A673 (cell line): Measurements from ENCODE around the gene PON3. TPM values are rescaled to one million over a fixed set of nuclear protein-coding genes. Genes with fewer than 3 reads are reported as not detected.

Source experiments
- BruUV-seq: library from RNA; stranded (reverse); fragments of 400-500 nt; replicated peaks from 2 replicates; lab custom pipeline; 2021; lab: Mats Ljungman, UMichigan
- CTCF ChIA-PET: fragments of 300-600 bp; sonication (Branson Sonifier 250); formaldehyde crosslinking; loops from one replicate; lab custom pipeline; 2022; ENCODE audit warnings: antibody characterized with exemption; lab: Charles Lee
- POLR2A ChIA-PET: fragments of 300-600 bp; sonication (Branson Sonifier 250); formaldehyde crosslinking; loops from one replicate; lab custom pipeline; 2022; ENCODE audit warnings: antibody characterized with exemption; ENCODE audit not compliant: low non-redundant PET; lab: Charles Lee
- DNase-seq: peaks from one replicate; pipeline ENCODE4 v3.0.0-alpha.2; 2015; ENCODE audit warnings: low spot score
- H3K27ac ChIP-seq: fragments of 200-600 bp; sonication (generic); 2 replicates; pipeline ENCODE4 v1.5.1; 2016; ENCODE audit warnings: mixed run types, low read depth, mild to moderate bottlenecking, mixed read lengths, antibody characterized with exemption, low read length; ENCODE audit not compliant: poor library complexity, severe bottlenecking
- H3K27me3 ChIP-seq: fragments of 200-600 bp; sonication (generic); replicated peaks from 2 replicates; pipeline ENCODE4 v1.6.1; 2017; ENCODE audit warnings: mixed run types, low read depth, mild to moderate bottlenecking, mixed read lengths, antibody characterized with exemption, low read length; ENCODE audit not compliant: insufficient read depth, poor library complexity
- H3K36me3 ChIP-seq: fragments of 200-600 bp; sonication (generic); 2 replicates; pipeline ENCODE4 v1.6.1; 2016; ENCODE audit warnings: mixed run types, mild to moderate bottlenecking, mixed read lengths, antibody characterized with exemption, low read length; ENCODE audit not compliant: insufficient read depth, poor library complexity, severe bottlenecking
- H3K4me1 ChIP-seq: fragments of 200-600 bp; sonication (generic); 2 replicates; pipeline ENCODE4 v1.6.1; 2017; ENCODE audit warnings: mixed run types, mild to moderate bottlenecking, mixed read lengths, antibody characterized with exemption, low read length; ENCODE audit not compliant: insufficient read depth, poor library complexity, severe bottlenecking
- H3K4me3 ChIP-seq: fragments of 200-600 bp; sonication (generic); 2 replicates; pipeline ENCODE4 v1.5.1; 2016; ENCODE audit warnings: low read depth, mixed run types, mild to moderate bottlenecking, mixed read lengths, low read length; ENCODE audit not compliant: poor library complexity, severe bottlenecking
- H3K9me3 ChIP-seq: fragments of 200-600 bp; sonication (generic); 2 replicates; pipeline ENCODE4 v1.6.1; 2016; ENCODE audit warnings: mixed run types, low read depth, mild to moderate bottlenecking, mixed read lengths, antibody characterized with exemption, low read length; ENCODE audit not compliant: poor library complexity, severe bottlenecking
- EZH2 ChIP-seq: fragments of 200-600 bp; sonication (generic); IDR thresholded peaks from 2 replicates; pipeline ENCODE4 v1.6.1; 2017; ENCODE audit warnings: borderline replicate concordance, low read depth, mild to moderate bottlenecking, mixed read lengths, antibody characterized with exemption, low read length; ENCODE audit not compliant: poor library complexity, severe bottlenecking
- intact Hi-C: fragments of 100-400 bp; cut with micrococcal nuclease; formaldehyde crosslinking; loops from one replicate; pipeline ENCODE4 v1.10.0; 2022; ENCODE audit not compliant: unreplicated experiment
- total RNA-seq: library from RNA; stranded (reverse); gene quantifications from 2 replicates; pipeline ENCODE4 v1.2.3, GENCODE V29; 2021
- TF ChIP-seq, protein P1 (sequence below): fragments of 300-800, 200-600 bp; sonication (generic); conservative IDR thresholded peaks from 2 replicates; pipeline ENCODE4 v1.5.1; 2017; ENCODE audit warnings: low read depth, mild to moderate bottlenecking, antibody characterized with exemption, low read length, moderate library complexity, mixed read lengths

PON3 gene
- total RNA-seq, 1 experiment from 2014 or later: not detected

DNA sequence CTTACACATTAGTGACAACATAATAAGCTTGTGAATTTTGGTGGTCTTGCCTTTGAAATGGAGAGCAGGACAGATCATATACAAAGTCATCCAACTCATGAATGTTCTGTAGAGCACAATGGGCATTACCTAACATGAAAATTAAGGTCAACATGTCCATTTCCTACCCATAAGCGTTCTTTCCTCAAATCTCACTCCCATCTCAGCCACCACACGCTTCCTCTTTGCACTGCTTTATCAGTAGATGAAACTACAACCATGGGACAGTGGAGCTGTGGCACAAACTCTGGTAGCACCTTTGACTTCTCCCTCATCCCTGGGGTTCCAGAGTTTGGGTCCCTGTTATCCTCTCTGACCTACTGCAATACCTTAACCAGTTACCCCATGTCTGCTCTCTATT, 36.4 kb upstream of the PON3 start:
- DNase-seq: no peak
- Histone ChIP-seq H3K4me1 (peaks cover 15% of the 10 kb centered on the region), H3K27ac (no peak overlapping the region), H3K4me3 (no peak overlapping the region), H3K36me3 (no peaks in the 10 kb centered on the region), H3K27me3 (no peaks in the 10 kb centered on the region), H3K9me3 (no peaks in the 10 kb centered on the region)
- ChIA-PET POLR2A (no interaction called here), CTCF (no interaction called here)
- no TSS peak for BruUV-seq
- intact Hi-C loops: no loop called here
- TF ChIP-seq, protein P1, sequence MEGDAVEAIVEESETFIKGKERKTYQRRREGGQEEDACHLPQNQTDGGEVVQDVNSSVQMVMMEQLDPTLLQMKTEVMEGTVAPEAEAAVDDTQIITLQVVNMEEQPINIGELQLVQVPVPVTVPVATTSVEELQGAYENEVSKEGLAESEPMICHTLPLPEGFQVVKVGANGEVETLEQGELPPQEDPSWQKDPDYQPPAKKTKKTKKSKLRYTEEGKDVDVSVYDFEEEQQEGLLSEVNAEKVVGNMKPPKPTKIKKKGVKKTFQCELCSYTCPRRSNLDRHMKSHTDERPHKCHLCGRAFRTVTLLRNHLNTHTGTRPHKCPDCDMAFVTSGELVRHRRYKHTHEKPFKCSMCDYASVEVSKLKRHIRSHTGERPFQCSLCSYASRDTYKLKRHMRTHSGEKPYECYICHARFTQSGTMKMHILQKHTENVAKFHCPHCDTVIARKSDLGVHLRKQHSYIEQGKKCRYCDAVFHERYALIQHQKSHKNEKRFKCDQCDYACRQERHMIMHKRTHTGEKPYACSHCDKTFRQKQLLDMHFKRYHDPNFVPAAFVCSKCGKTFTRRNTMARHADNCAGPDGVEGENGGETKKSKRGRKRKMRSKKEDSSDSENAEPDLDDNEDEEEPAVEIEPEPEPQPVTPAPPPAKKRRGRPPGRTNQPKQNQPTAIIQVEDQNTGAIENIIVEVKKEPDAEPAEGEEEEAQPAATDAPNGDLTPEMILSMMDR: no peak
- no peak for TF ChIP-seq EZH2

DNA sequence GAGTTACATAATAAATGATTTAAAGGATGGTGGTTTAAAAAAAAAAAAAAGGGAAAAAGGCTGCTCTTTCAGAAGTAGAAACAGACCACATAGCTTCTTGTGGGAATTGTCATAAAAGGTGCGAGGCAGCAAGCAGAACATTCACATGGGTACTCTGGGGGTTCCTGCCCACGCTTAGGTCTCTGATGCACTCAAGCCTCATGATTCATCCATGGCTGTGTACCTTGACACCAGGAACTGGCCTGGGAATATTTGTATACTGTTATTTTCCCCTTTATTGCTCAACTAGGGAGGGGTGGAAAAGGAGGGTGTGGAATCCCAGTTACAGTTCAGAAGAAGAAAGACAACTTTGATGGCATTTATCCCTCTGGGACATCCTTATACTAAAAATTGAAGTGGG, 34.7 kb upstream of the PON3 start:
- TF ChIP-seq, protein P1: no peak
- no peak for TF ChIP-seq EZH2
- no TSS peak for BruUV-seq
- Histone ChIP-seq H3K27ac (no peak overlapping the region), H3K36me3 (no peaks in the 10 kb centered on the region), H3K27me3 (no peaks in the 10 kb centered on the region), H3K4me3 (no peak overlapping the region), H3K9me3 (no peaks in the 10 kb centered on the region), H3K4me1 (peaks cover 15% of the 10 kb centered on the region)
- no peak for DNase-seq
- intact Hi-C loops: no loop called here
- ChIA-PET POLR2A (no interaction called here), CTCF (no interaction called here)

DNA sequence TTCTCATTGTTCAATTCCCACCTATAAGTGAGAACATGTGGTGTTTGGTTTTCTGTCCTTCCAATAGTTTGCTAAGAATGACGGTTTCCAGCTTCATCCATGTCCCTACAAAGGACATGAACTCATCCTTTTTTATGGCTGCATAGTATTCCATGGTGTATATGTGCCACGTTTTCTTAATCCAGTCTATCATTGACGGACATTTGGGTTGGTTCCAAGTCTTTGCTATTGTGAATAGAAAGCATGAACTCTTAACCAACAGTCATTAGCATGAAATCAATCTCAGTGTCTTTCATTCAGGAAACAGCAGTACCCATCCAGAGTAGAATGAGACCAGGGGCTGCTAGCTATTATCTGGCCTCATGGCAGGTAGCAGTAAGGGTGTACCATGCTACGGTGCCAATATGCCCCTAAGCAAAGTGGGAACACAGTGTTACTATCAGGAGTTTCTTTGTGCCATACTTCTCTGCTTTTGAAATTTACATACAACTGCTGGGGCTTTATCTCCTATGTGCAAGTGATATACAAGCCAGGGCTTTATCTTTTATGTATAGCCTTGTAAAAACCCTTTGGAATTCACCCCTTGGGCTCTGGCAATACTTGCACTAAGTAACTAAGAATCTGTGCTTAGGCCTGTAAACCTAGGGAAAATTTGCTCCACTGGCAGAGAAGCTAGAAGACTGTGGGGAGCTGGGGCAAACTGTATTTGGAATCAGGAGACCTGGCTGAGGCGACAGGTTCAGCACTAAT, 33.2 kb upstream of the PON3 start:
- H3K27me3 ChIP-seq: no peaks in the 10 kb centered on the region
- ChIA-PET CTCF (no interaction called here), POLR2A (no interaction called here)
- no peak overlapping the region for H3K27ac ChIP-seq
- peaks cover 6% of the 10 kb centered on the region for H3K4me1 ChIP-seq
- H3K9me3 ChIP-seq: no peaks in the 10 kb centered on the region
- DNase-seq: no peak
- no TSS peak for BruUV-seq
- TF ChIP-seq, protein P1: no peak
- TF ChIP-seq EZH2: no peak
- H3K36me3 ChIP-seq: no peaks in the 10 kb centered on the region
- H3K4me3 ChIP-seq: no peak overlapping the region
- intact Hi-C loops: no loop called here
